Neural progenitor cell (in vitro differentiated cells): Measurements from ENCODE around the gene PLAC1. TPM values are rescaled to one million over a fixed set of nuclear protein-coding genes. Genes with fewer than 3 reads are reported as not detected.

ENCODE experiments used
- DNase-seq: peaks from one replicate; pipeline ENCODE4 v3.0.0-alpha.2; 2016; ENCODE audit warnings: low spot score
- H2AFZ ChIP-seq: fragments of 200-600 bp; sonication (generic); replicated peaks from 2 replicates; pipeline ENCODE4 v1.6.1; 2016; ENCODE audit warnings: antibody characterized with exemption
- H3F3A ChIP-seq: fragments of 200-600 bp; sonication (generic); 2 replicates; pipeline ENCODE4 v1.6.1; 2016; ENCODE audit warnings: antibody characterized with exemption, low read depth
- H3K27ac ChIP-seq: fragments of 200-600 bp; sonication (generic); 2 replicates; pipeline ENCODE4 v1.5.1; 2016; ENCODE audit warnings: mild to moderate bottlenecking
- H3K27me3 ChIP-seq: fragments of 200-600 bp; sonication (generic); 2 replicates; pipeline ENCODE4 v1.6.1; 2016; ENCODE audit warnings: mild to moderate bottlenecking, moderate library complexity
- H3K36me3 ChIP-seq: fragments of 200-600 bp; sonication (generic); 2 replicates; pipeline ENCODE4 v1.5.1; 2016
- H3K4me1 ChIP-seq: fragments of 200-600 bp; sonication (generic); 2 replicates; pipeline ENCODE4 v1.6.1; 2016; ENCODE audit warnings: mixed run types
- H3K4me2 ChIP-seq: fragments of 200-600 bp; sonication (generic); 2 replicates; pipeline ENCODE4 v1.6.1; 2016
- H3K4me3 ChIP-seq: fragments of 200-600 bp; sonication (generic); 2 replicates; pipeline ENCODE4 v1.5.1; 2016
- H3K79me2 ChIP-seq: fragments of 200-600 bp; sonication (generic); 2 replicates; pipeline ENCODE4 v1.6.1; 2016; ENCODE audit warnings: low read depth
- H3K9ac ChIP-seq: fragments of 200-600 bp; sonication (generic); 2 replicates; pipeline ENCODE4 v1.6.1; 2016
- H3K9me3 ChIP-seq: fragments of 200-600 bp; sonication (generic); 2 replicates; pipeline ENCODE4 v1.5.1; 2016; ENCODE audit warnings: low read depth
- H4K20me1 ChIP-seq: fragments of 200-600 bp; sonication (generic); 2 replicates; pipeline ENCODE4 v1.6.1; 2016; ENCODE audit warnings: low read depth
- H3K27ac Mint-ChIP-seq: 3 replicates; pipeline ENCODE4 v1.8.0; 2021; ENCODE audit warnings: mixed read lengths
- H3K27me3 Mint-ChIP-seq: 2 replicates; pipeline ENCODE4 v1.8.0; 2022; ENCODE audit warnings: low read depth, mild to moderate bottlenecking, inconsistent platforms, moderate library complexity, mixed read lengths; ENCODE audit not compliant: insufficient read depth
- H3K36me3 Mint-ChIP-seq: 3 replicates; pipeline ENCODE4 v1.8.0; 2021; ENCODE audit warnings: mixed read lengths
- H3K4me1 Mint-ChIP-seq: 3 replicates; pipeline ENCODE4 v1.8.0; 2021; ENCODE audit warnings: mixed read lengths
- H3K4me3 Mint-ChIP-seq: 3 replicates; pipeline ENCODE4 v1.8.0; 2021; ENCODE audit warnings: mild to moderate bottlenecking, moderate library complexity, mixed read lengths
- H3K9me3 Mint-ChIP-seq: 3 replicates; pipeline ENCODE4 v1.8.0; 2020; ENCODE audit warnings: mixed read lengths
- CTCF ChIP-seq: fragments of 200-600 bp; sonication (generic); IDR thresholded peaks from 2 replicates; pipeline ENCODE4 v1.5.1; 2017; ENCODE audit warnings: antibody characterized with exemption, mild to moderate bottlenecking
- EZH2 ChIP-seq: fragments of 200-600 bp; sonication (generic); IDR thresholded peaks from 2 replicates; pipeline ENCODE4 v1.6.1; 2017; ENCODE audit warnings: antibody characterized with exemption, mild to moderate bottlenecking, moderate library complexity
- EZH2phosphoT487 ChIP-seq: fragments of 200-600 bp; sonication (generic); IDR thresholded peaks from 2 replicates; pipeline ENCODE4 v1.6.1; 2017; ENCODE audit warnings: antibody characterized with exemption
- total RNA-seq: library from RNA; depleted of rRNA; stranded (reverse); fragments of >200 nt; gene quantifications from 2 replicates; pipeline ENCODE4 v1.2.3, GENCODE V29; 2015; ENCODE audit warnings: low replicate concordance

Gene PLAC1
- total RNA-seq, 1 donor from 2014 or later: not detected

GRCh38 chrX:134572816-134573682 lies 85.2 kb downstream of the PLAC1 start:
- no peaks in the 10 kb centered on the region for H4K20me1 ChIP-seq
- no peaks in the 10 kb centered on the region for H3K9me3 Mint-ChIP-seq
- H3K27me3 Mint-ChIP-seq: peaks cover 9% of the 10 kb centered on the region
- H2AFZ ChIP-seq: no peak overlapping the region
- no peak for TF ChIP-seq EZH2
- TF ChIP-seq EZH2phosphoT487: no peak
- TF ChIP-seq CTCF: no peak
- no peaks in the 10 kb centered on the region for H3K9me3 ChIP-seq
- peaks cover 21% of the 10 kb centered on the region for H3K4me1 ChIP-seq
- H3K4me3 ChIP-seq: no peak overlapping the region
- no peak overlapping the region for H3K4me2 ChIP-seq
- no peak overlapping the region for H3K27ac ChIP-seq
- H3K4me1 Mint-ChIP-seq: peaks cover 26% of the 10 kb centered on the region
- H3K27me3 ChIP-seq: no peaks in the 10 kb centered on the region
- no peaks in the 10 kb centered on the region for H3K36me3 ChIP-seq
- no peak for DNase-seq
- no peaks in the 10 kb centered on the region for H3K36me3 Mint-ChIP-seq
- H3K27ac Mint-ChIP-seq: no peak overlapping the region
- H3F3A ChIP-seq: no peaks in the 10 kb centered on the region
- no peak overlapping the region for H3K4me3 Mint-ChIP-seq
- H3K9ac ChIP-seq: no peak overlapping the region
- no peaks in the 10 kb centered on the region for H3K79me2 ChIP-seq

- Histone ChIP-seq H3K4me2 (peak overlapping the region; percentile 51), H3K4me1 (peaks cover 21% of the 10 kb centered on the region), H2AFZ (no peak overlapping the region), H4K20me1 (no peaks in the 10 kb centered on the region), H3K27me3 (no peaks in the 10 kb centered on the region), H3F3A (no peaks in the 10 kb centered on the region), H3K79me2 (no peaks in the 10 kb centered on the region), H3K36me3 (no peaks in the 10 kb centered on the region), H3K4me3 (no peak overlapping the region), H3K27ac (no peak overlapping the region), H3K9ac (no peak overlapping the region), H3K9me3 (no peaks in the 10 kb centered on the region)
- Mint-ChIP-seq H3K27me3 (peaks cover 9% of the 10 kb centered on the region), H3K27ac (no peak overlapping the region), H3K9me3 (no peaks in the 10 kb centered on the region), H3K36me3 (no peaks in the 10 kb centered on the region), H3K4me1 (peaks cover 26% of the 10 kb centered on the region), H3K4me3 (no peak overlapping the region)
- TF ChIP-seq EZH2 (no peak), CTCF (no peak), EZH2phosphoT487 (no peak)
- no peak for DNase-seq
These were observed 86.5 kb downstream of the PLAC1 start for GRCh38 chrX:134571796-134572195.

- H4K20me1 ChIP-seq: no peaks in the 10 kb centered on the region
- Mint-ChIP-seq H3K36me3 (no peaks in the 10 kb centered on the region), H3K27me3 (peaks cover 9% of the 10 kb centered on the region), H3K9me3 (no peaks in the 10 kb centered on the region), H3K4me1 (peaks cover 26% of the 10 kb centered on the region), H3K4me3 (no peak overlapping the region), H3K27ac (no peak overlapping the region)
- H3K4me2 ChIP-seq: no peak overlapping the region
- no peaks in the 10 kb centered on the region for H3K27me3 ChIP-seq
- TF ChIP-seq EZH2phosphoT487: no peak
- no peak for TF ChIP-seq CTCF
- TF ChIP-seq EZH2: no peak
- no peak overlapping the region for H3K4me3 ChIP-seq
- no peak overlapping the region for H2AFZ ChIP-seq
- DNase-seq: no peak
- no peaks in the 10 kb centered on the region for H3K9me3 ChIP-seq
- H3K27ac ChIP-seq: no peak overlapping the region
- no peak overlapping the region for H3K9ac ChIP-seq
- H3K79me2 ChIP-seq: no peaks in the 10 kb centered on the region
- peaks cover 21% of the 10 kb centered on the region for H3K4me1 ChIP-seq
- no peaks in the 10 kb centered on the region for H3F3A ChIP-seq
- no peaks in the 10 kb centered on the region for H3K36me3 ChIP-seq
These were observed 87.4 kb downstream of the PLAC1 start for GRCh38 chrX:134570899-134571298.
